ENCODE results near the gene BTN1A1.
"Not testable (repeated sequence)": the region's sequence is repeated elsewhere in the genome, so short reads cannot be mapped to it uniquely, and the experiment has no call there.

Gene BTN1A1

GRCh38 chr6:26476896-26477295 is 23.2 kb upstream of the BTN1A1 start:
- no peak for DNase-seq

GRCh38 chr6:26477426-26477825 is 22.7 kb upstream of the BTN1A1 start:
- no peak for DNase-seq

- DNase-seq = no peak
Measured at GRCh38 chr6:26478100-26478984, 21.8 kb upstream of the BTN1A1 start.

GRCh38 chr6:26478985-26479278 is 21.2 kb upstream of the BTN1A1 start:
- DNase-seq = no peak

GRCh38 chr6:26482338-26482737 is 17.8 kb upstream of the BTN1A1 start:
- DNase-seq = no peak

GRCh38 chr6:26483727-26484126 is 16.4 kb upstream of the BTN1A1 start:
- no peak for DNase-seq

GRCh38 chr6:26484161-26484560 is 15.9 kb upstream of the BTN1A1 start:
- no peak for DNase-seq

GRCh38 chr6:26485112-26485780 is 14.9 kb upstream of the BTN1A1 start:
- no peak for DNase-seq

- DNase-seq = no peak
Measured at GRCh38 chr6:26486358-26486757, 13.7 kb upstream of the BTN1A1 start.

GRCh38 chr6:26487466-26487865 is 12.6 kb upstream of the BTN1A1 start:
- DNase-seq = no peak

GRCh38 chr6:26489996-26490964 is 9.8 kb upstream of the BTN1A1 start:
- no peak for DNase-seq

GRCh38 chr6:26491604-26492003 is 8.5 kb upstream of the BTN1A1 start:
- no peak for DNase-seq

GRCh38 chr6:26493258-26493657 is 6.8 kb upstream of the BTN1A1 start:
- no peak for DNase-seq

- no peak for DNase-seq
Measured at GRCh38 chr6:26494117-26494516, 6.0 kb upstream of the BTN1A1 start.

GRCh38 chr6:26495281-26495680 is 4.8 kb upstream of the BTN1A1 start:
- no peak for DNase-seq

GRCh38 chr6:26497610-26498009 is 2.5 kb upstream of the BTN1A1 start:
- no peak for DNase-seq

GRCh38 chr6:26501482-26501986 is 1.4 kb downstream of the BTN1A1 start:
- peak; percentile 4 for DNase-seq

GRCh38 chr6:26502165-26502564 is 2.1 kb downstream of the BTN1A1 start:
- DNase-seq = no peak

GRCh38 chr6:26502626-26503025 is 2.5 kb downstream of the BTN1A1 start:
- no peak for DNase-seq

GRCh38 chr6:26507658-26508057 is 7.6 kb downstream of the BTN1A1 start:
- no peak for DNase-seq

GRCh38 chr6:26511033-26511432 is 10.9 kb downstream of the BTN1A1 start:
- DNase-seq = not testable (repeated sequence)

- DNase-seq = no peak
Measured at GRCh38 chr6:26514984-26515383, 14.9 kb downstream of the BTN1A1 start.
